Measurements from ENCODE around the gene ST3GAL4.

The ST3GAL4 gene

DNA sequence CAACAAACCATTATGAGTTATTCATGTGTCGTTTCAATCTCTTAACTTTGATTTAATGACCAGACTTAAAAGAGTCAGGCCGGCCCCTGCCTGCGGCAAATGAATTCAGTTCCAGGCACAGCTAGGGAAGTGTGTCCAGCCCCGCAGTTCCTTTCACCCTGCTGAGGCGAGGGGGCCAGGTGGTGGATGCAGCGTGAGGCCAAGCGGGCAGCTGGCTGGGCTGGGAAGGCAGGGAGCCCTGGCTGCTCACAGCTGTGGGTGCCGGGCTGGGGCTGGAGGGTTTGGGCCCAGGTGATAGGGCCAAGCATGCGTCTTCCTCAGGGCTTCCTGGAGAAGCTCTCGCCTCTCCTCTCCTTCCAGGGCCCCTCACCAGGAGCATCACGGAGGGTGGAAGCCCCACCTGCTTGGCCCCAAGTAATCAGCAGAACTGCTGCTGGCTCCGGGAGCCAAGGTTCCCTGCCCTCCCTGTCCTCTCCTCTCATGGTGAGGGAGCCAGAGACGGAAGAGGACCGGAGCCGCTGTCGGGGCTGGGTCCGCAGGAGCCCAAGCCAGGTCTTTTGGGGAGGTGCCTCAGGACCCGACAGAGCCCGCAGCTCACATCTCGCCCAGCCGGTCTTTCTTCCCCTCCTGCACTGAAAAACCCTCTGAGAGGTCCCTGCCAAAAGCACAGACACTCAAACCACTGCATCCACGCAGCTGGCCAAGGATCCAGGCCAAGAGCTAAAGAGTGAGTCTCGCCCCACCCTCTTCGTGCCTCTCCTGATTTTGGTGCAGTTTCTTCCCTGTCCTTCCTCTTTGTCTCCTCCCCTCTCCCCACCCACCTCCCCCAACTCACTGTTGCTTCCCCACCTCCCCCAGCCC lies 97.0 kb downstream of the ST3GAL4 start:
- DNase-seq (ENCODE audit: low read depth): no peak

DNA sequence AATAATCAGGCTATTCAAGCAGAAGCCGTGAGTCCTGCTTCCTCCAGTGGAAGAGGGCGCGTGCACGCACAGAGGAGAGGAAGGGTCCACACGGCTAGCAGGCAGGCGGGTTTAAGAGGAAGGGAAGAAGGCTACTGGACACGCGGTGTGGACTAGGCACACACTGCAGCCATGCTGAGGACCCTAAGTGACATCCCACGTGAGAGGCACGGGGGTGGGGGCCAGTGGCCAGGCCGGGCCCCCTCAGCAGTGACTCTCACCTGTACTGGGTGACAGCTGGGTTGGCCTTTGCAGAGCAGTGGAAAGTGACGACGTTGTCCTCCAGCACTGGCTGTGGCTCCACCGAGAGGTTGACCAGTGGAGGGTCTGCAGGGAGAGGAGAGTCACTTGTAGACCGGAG lies 100.6 kb downstream of the ST3GAL4 start:
- DNase-seq (ENCODE audit: low read depth): no peak

DNA sequence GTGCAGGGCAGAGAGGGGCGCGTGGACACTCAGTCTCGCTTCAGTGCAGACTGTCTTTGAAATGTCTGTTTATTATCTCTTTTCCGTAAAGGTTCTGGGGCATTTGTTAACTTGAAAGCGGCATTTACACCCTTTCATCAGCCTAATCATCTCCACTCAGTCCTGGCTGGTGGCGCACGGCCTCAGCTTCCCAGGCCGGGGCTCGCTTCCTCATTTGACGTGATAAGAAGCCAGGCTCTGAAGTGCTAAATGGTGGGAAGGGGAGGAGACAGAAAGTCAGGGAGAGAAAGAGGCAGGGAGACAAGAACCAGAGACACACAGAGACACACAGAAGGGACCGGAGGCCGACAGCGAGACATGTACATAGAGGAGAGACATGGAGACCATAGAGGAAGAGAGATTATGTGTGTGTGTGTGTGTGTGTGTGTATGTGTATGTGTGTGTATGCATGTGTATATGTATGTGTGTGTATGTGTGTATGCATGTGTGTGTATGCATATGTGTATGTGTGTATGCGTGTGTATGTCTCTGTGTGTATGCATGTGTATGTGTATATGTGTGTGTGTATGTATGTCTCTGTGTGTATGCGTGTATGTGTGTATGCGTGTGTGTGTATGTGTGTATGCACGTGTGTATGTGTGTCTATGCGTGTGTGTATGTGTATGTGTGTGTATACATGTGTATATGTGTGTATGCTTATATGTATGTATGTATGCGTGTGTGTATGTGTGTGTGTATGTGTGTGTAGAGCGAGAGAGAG lies 101.5 kb downstream of the ST3GAL4 start:
- DNase-seq (ENCODE audit: low read depth): no peak

DNA sequence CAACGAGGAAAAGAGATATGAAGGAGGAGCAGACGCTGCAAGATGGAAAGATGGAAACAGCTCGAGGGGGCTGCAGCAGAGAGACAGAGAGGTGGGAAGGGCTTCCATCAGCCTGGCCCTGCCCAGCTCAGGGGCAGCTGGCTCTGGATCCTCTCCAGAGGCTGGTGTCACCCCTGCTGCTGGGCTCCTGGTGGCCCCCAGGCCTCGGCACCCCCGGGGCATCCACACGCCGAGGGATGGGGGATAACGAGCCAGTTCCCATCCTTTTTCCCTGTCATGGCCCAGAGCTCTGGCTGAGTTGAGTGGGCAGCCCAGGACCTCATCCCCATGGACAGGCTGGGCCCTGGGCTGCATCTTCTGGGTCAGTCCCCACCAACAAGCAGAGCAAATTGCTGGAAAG lies 102.3 kb downstream of the ST3GAL4 start:
- no peak for DNase-seq (ENCODE audit: low read depth)

DNA sequence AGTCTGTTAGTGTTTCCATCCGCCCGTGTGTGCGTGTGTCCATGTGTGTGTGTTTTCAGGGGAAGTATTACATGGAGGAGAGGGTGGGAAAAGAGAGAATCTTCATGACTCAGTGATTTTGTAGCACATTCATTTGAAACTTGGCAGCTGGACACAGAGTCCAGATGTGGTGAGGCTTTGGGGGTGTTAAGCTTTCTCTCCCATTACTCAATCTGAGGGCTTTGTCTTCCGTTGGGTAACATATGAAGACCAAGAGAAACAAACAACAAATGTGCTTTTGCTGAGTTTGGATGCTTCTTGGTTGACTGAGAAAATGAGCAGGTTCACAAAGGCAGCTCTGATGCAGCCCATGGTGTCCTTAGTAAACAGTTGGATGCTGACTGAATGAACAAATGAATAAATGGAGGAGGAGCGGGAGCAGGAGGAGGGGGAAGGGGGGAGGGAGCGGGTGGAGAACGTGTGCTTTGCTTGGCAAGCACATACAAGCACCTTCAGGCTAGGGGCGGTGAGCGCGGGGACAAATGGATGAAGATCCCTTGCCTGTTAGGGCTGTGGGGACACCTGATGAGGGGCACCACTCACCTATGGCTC lies 104.3 kb downstream of the ST3GAL4 start:
- DNase-seq (ENCODE audit: low read depth): peak; percentile 45

DNA sequence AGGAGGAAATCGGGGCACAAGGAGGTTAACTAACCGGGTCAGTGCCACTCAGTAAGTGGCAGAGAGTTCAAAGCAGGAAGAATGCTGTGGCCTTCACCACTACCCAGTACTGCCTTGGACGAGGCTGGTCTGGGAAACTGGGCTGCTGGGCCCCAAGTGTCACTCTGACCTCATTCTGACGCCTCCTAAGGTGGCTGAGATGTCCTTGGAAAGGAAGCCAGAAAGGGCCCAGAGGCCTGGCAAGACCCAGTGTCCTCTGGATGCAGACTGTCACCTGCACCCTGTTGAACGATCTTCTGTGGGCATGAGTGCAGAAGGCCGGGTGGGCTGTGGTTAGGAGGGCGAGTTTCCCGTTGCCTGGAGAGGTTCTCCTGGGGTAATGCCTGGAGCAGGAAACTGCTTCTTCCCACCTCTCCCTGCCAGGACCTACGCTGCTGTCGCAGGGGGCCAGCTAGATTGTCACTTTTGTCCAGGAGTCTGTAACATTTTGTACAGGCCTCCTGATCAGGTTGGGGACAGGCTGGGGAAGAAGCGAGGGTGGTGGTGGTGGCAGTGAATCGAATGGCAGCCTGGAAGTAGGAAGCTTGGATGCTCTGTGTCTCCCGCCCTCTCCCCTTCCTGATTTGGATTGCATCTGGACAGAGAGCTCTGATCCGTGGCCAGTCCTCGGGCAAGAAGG lies 105.1 kb downstream of the ST3GAL4 start:
- DNase-seq (ENCODE audit: low read depth): no peak

DNA sequence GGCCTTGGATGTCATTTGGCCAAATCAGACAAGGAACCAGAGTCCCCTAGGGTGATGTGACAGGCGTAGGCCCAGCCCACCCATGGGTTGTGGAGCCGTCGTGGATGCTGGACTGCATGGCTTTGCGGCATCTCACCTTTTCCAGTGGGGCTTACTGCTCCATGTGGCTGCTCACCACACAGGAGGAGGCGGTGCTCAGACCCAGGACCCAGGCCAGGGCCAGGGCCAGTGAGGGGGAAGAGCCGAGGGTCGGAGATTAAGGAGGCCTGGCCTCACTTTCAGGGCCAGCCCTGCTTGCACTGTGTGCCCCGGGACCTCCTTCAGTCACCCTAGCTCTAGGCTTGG lies 105.6 kb downstream of the ST3GAL4 start:
- DNase-seq (ENCODE audit: low read depth): no peak

DNA sequence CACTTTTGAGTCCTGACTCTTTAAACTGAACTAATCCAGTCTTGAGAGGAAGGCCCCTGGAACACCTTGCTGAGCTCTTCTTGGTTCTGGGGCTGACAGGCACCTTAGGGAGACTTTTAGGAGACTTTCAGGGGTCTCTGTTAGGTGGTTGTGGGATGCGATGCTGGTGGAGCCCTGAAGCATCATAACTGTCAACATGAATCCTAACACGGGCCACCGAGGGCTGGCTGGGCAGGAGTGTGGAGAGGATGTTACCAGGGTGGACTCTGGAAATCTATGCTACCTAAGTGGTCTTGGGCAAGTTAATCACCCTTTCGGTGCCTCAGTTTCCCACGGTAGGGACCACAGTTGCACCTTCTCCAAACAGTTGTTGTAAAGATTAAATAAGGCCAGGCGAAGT lies 106.5 kb downstream of the ST3GAL4 start:
- no peak for DNase-seq (ENCODE audit: low read depth)

DNA sequence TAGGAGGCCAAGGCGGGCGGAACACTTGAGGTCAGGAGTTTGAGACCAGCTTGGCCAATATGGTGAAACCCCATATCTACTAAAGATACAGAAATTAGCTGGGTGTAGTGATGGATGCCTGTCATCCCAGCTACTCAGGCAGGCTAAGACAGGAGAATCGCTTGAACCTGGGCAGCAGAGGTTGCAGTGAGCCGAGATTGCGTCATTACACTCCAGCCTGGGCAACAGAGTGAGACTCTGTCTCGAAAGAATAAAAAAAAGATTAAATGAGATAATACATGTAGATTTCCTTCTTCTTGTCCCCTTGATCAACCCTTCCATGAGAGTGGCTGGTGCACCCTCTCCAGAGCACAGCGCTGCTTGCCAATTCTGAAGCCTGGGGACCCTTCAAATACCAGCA lies 106.9 kb downstream of the ST3GAL4 start:
- no peak for DNase-seq (ENCODE audit: low read depth)
